RWPE1 (cell line): ENCODE data around the gene INO80E.
"Not testable (repeated sequence)": the region's sequence is repeated elsewhere in the genome, so short reads cannot be mapped to it uniquely, and the experiment has no call there.

Experiments
- CTCF ChIA-PET: fragments of 350-600 bp; sonication (Branson Sonifier 250); formaldehyde crosslinking; extraction: SDS; loops from one replicate; lab custom pipeline; 2021; lab: Yijun Ruan, JAX
- POLR2A ChIA-PET: fragments of 400-600 bp; formaldehyde crosslinking; extraction: SDS; loops from one replicate; lab custom pipeline; 2020; ENCODE audit warnings: antibody characterized with exemption; ENCODE audit not compliant: low non-redundant PET; lab: Yijun Ruan, JAX
- DNase-seq: peaks from one replicate; pipeline ENCODE4 v3.0.0; 2012; ENCODE audit warnings: low spot score
- H3K27ac ChIP-seq: fragments of 450-650 bp; 2 replicates; pipeline ENCODE4 v1.5.1; 2017
- TF ChIP-seq, protein P1 (sequence below): fragments of 450-650 bp; conservative IDR thresholded peaks from 2 replicates; pipeline ENCODE4 v1.5.1; 2017; ENCODE audit warnings: low read depth, mild to moderate bottlenecking

INO80E gene

DNA sequence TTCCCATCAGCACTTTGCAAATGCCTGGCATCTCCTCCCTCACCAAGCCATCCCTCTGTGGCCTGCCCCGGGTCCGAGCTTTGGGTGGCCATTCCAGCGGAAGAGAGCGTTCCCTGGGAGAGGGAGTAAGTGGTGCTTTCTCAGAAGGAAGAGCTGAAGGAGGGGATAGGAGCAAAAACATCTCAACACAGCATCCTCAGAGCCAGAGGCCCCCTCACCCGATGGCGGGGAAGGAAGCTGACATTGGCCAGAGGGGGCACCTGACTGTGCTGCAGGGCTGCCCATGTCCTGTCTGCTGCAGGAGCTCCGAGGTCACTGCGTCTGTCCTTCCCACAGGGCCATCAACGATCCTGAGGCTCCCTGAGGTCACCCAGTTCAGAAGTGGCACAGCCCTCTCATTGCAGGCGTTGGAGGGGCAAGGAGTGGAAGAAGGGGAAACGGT lies 35.5 kb downstream of the INO80E start:
- DNase-seq = no peak
- CTCF ChIA-PET = interaction anchor here (0.6 to 1.5 kb wide), 13 partner anchors 10 to 332 kb away, joined by 3 to 13 read pairs (median 3); partner anchors contain the start of gene INO80E
- no peak overlapping the region for H3K27ac ChIP-seq
- TF ChIP-seq, protein P1, sequence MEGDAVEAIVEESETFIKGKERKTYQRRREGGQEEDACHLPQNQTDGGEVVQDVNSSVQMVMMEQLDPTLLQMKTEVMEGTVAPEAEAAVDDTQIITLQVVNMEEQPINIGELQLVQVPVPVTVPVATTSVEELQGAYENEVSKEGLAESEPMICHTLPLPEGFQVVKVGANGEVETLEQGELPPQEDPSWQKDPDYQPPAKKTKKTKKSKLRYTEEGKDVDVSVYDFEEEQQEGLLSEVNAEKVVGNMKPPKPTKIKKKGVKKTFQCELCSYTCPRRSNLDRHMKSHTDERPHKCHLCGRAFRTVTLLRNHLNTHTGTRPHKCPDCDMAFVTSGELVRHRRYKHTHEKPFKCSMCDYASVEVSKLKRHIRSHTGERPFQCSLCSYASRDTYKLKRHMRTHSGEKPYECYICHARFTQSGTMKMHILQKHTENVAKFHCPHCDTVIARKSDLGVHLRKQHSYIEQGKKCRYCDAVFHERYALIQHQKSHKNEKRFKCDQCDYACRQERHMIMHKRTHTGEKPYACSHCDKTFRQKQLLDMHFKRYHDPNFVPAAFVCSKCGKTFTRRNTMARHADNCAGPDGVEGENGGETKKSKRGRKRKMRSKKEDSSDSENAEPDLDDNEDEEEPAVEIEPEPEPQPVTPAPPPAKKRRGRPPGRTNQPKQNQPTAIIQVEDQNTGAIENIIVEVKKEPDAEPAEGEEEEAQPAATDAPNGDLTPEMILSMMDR = no peak
- POLR2A ChIA-PET = no interaction called here

DNA sequence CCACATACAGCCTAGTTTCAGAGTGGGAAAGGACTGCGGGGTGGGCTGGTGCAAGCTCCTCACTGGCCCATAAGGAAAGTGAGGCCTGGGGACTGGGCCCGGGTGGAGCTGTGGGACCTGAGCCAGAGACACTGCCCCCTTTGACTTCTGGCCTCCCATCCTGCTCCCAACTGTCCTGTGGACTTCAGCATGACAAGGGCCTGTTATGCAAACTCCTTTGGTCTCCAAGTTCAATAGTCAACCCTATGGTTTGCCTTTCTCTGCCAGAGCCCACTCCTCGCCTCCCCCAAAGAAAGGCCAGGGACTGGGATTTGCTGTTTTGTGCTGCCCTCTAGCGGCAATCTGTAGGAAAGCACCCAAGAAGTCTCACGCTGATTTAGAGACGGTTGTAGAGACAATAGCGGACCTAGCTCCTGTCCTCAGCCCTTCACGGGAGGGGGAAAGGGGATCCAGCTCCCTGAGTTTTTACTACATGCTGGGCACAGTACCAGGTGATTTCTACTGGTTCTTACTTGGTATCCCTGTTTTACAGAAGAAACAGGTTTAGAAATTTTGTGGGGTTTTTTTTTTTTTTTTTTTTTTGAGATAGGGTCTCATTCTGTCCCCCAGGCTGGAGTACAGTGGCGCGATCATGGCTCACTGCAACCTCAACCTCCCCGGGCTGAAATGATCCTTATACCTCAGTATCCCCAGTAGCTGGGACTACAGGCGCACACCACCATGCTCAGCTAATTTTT lies 36.2 kb downstream of the INO80E start:
- ChIA-PET CTCF (interaction anchor here (0.6 to 1.5 kb wide), 23 partner anchors 9 to 355 kb away, joined by 3 to 13 read pairs (median 3); partner anchors contain the start of genes C16orf92 and INO80E), POLR2A (interaction anchor here (0.7 kb wide), 1 partner anchor 133 kb away, joined by 5 read pairs; the partner anchor contains the start of gene SEZ6L2)
- DNase-seq = peak; percentile 51
- H3K27ac ChIP-seq = no peak overlapping the region
- TF ChIP-seq, protein P1 = peak; percentile 82

DNA sequence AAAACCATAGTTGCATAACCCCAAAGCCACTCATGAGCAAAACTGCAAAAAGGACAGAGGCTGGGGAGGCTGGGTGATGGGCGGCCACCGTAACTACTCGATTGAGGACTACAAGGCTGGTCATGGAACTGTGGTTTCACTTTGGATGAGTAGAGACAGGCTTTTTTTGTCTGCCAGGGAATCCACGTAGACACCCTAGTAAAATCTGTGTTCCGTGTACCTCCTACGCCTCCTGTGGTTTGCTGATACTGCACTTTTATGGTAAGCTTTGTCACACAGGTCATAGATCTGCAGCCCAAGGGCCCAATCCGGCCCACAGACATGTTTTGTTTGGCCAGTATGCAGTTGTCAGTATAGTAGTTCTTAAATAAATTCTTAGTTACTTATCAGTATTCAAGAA lies 37.2 kb downstream of the INO80E start:
- ChIA-PET POLR2A (no interaction called here), CTCF (interaction anchor here (0.9 to 1.4 kb wide), 2 partner anchors 10 to 21 kb away, joined by 3 to 9 read pairs; partner anchors contain the start of gene C16orf92)
- no peak overlapping the region for H3K27ac ChIP-seq
- DNase-seq = no peak
- TF ChIP-seq, protein P1 = no peak

DNA sequence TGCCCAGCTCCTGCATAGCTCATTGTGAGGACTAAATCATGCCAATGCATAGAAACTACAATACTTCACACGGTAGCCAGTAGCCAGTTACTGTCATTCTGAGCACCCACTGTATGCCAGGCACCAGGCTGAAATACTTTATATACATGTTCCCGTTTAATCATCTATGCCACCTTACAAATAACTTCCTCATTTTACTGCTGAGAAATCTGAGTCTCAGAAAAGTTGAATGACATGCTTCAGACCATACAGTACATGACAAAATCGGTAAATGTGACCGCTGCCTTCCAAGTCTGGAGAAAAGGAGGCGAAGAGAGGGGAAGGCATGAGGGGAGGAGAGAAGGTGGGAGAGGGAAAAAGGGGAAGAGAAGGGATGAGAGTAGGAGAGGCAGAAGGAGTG lies 44.2 kb downstream of the INO80E start:
- DNase-seq = no peak
- H3K27ac ChIP-seq = no peak overlapping the region
- CTCF ChIA-PET = interaction anchor here (1.2 kb wide), 1 partner anchor 15 kb away, joined by 3 read pairs; no protein-coding TSS in a partner anchor
- POLR2A ChIA-PET = no interaction called here
- TF ChIP-seq, protein P1 = no peak

DNA sequence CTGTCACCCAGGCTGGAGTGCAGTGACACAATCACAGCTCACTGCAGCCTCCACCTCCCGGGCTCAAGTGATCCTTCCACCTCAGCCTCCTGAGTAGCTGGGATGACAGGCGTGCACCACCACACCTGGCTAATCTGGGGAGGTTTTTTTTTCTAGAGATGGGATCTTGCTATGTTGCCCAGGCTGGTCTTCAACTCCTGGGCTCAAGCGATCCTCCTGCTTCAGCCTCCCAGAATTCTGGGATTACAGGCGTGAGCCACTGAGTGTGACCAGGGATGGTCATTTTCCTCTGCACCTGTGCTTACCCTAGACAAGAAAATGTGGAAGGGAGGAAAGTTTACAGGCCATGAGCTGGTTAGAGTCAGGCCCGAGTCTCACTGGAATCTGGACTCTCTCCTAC lies 44.6 kb downstream of the INO80E start:
- H3K27ac ChIP-seq, DNase-seq, POLR2A ChIA-PET: not testable (repeated sequence)
- CTCF ChIA-PET = interaction anchor here (1.0 kb wide), 1 partner anchor 14 kb away, joined by 3 read pairs; no protein-coding TSS in a partner anchor

DNA sequence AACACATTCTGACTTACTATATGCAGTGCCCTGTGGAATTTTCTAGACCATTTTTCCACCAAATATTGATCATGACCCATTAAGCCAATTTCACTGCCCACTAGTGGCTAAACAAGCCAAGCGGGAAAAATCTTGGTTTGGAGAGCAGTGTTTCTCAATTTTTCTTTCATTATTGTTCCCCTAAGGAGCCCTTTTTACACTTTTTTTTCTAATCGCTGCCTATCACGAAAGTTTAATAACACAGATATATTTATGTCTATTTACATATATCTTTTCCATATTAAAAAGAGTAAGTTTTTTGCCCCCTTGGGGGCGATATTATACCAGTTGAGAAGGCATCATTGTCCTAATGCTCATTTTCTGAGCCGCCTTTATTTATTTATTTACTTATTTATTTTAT lies 45.8 kb downstream of the INO80E start:
- H3K27ac ChIP-seq = no peak overlapping the region
- TF ChIP-seq, protein P1 = peak; percentile 46
- no peak for DNase-seq
- ChIA-PET CTCF (interaction anchor here (1.6 to 1.8 kb wide), 2 partner anchors 10 to 341 kb away, joined by 5 read pairs; no protein-coding TSS in a partner anchor), POLR2A (interaction anchor here (0.7 kb wide), 1 partner anchor 697 kb away, joined by 4 read pairs; no protein-coding TSS in a partner anchor)

DNA sequence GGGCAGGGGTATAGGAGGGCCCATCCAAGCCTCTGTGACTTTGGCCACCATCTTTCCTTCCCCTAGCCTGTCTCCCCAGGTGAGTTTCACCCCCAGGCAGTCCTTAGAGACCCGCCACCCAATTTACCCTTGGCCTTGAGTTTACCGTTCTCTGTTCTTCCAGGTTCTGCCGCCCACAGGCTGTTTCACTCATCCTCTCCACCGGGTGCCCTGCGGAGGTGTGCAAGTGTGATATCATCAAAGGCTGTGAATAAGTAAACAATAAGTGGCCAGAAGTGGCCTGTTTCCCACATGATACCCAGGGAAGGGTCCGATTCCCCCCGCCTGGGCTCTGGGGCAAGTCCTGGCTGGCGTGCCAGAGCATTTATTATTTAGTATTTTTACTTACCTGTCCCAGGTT lies 50.1 kb downstream of the INO80E start:
- ChIA-PET CTCF (no interaction called here), POLR2A (no interaction called here)
- DNase-seq = no peak
- TF ChIP-seq, protein P1 = no peak
- no peak overlapping the region for H3K27ac ChIP-seq
